Measurements from ENCODE around the gene ECSIT.

DNA sequence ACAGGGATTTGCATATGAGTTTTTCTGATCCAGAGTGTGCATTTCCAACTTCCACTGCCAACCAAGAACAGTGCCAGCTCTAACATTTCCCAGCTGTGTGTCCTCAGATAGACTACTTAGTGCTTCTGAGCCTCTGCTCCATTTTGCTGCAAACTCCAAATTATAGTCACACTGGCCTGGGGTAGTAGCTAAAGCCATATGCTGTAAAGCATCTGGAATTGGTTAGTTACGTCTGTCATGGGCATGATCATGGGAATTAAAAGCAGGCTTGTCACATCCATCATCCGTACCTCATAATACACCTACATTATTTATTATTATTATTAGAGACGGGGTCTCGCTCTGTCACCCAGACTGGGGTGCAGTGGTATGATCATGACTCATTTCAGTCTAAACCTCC, 55.2 kb downstream of the ECSIT start:
- TF ChIP-seq, protein P1, sequence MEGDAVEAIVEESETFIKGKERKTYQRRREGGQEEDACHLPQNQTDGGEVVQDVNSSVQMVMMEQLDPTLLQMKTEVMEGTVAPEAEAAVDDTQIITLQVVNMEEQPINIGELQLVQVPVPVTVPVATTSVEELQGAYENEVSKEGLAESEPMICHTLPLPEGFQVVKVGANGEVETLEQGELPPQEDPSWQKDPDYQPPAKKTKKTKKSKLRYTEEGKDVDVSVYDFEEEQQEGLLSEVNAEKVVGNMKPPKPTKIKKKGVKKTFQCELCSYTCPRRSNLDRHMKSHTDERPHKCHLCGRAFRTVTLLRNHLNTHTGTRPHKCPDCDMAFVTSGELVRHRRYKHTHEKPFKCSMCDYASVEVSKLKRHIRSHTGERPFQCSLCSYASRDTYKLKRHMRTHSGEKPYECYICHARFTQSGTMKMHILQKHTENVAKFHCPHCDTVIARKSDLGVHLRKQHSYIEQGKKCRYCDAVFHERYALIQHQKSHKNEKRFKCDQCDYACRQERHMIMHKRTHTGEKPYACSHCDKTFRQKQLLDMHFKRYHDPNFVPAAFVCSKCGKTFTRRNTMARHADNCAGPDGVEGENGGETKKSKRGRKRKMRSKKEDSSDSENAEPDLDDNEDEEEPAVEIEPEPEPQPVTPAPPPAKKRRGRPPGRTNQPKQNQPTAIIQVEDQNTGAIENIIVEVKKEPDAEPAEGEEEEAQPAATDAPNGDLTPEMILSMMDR (IDR thresholded peaks at IDR 0.05), result no peak
- TF ChIP-seq POLR2AphosphoS5 (IDR thresholded peaks at IDR 0.05) (no peak), POLR2A (IDR thresholded peaks at IDR 0.05) (no peak)
